ENCODE measurements around the gene SLC38A5. TPM values are rescaled to one million over a fixed set of nuclear protein-coding genes. Genes with fewer than 3 reads are reported as not detected.

The SLC38A5 gene
- total and polyA plus RNA-seq, 2 of the 13 experiments (the other 11 are each of a cell fraction or from before 2014, with no cell fraction given): 46.1 to 73.4 TPM

- peak; percentile 35; the same call in 1 of the 2 replicates for TF ChIP-seq ARID4A (CRISPR knock-in tag; IDR thresholded peaks at IDR 0.05; ENCODE audit: borderline replicate concordance)
- peak; percentile 18; the same call in 1 of the 2 replicates for TF ChIP-seq ARID5B (CRISPR knock-in tag; IDR thresholded peaks at IDR 0.05)
- TF ChIP-seq ZNF407 (CRISPR knock-in tag; IDR thresholded peaks at IDR 0.05; ENCODE audit: not compliant biosample characterization): no peak
- TF ChIP-seq SOX6 (IDR thresholded peaks at IDR 0.05): no peak
- TF ChIP-seq SOX6 (CRISPR knock-in tag; IDR thresholded peaks at IDR 0.05): peak; percentile 30; the same call in 1 of the 2 replicates
- TF ChIP-seq ZC3H13 (CRISPR knock-in tag; IDR thresholded peaks at IDR 0.05): no peak
- no peak for TF ChIP-seq ZNF766 (CRISPR knock-in tag; IDR thresholded peaks at IDR 0.05; ENCODE audit: borderline replicate concordance)
- TF ChIP-seq KDM5A (IDR thresholded peaks at IDR 0.05; ENCODE audit: borderline replicate concordance, low read length): no peak
- no peak for TF ChIP-seq POGZ (CRISPR knock-in tag; IDR thresholded peaks at IDR 0.05)
Measured at GRCh38 chrX:48470110-48470832, at the start of gene SLC38A5 (continued).

Data from HepG2 (cell line).